ENCODE measurements around the gene LRRC1. TPM values are rescaled to one million over a fixed set of nuclear protein-coding genes. Genes with fewer than 3 reads are reported as not detected.

The LRRC1 gene
- total and polyA plus RNA-seq, 2 of the 8 experiments (the other 6 are each of a cell fraction or from before 2014, with no cell fraction given) = 6.7 to 15.9 TPM

DNA sequence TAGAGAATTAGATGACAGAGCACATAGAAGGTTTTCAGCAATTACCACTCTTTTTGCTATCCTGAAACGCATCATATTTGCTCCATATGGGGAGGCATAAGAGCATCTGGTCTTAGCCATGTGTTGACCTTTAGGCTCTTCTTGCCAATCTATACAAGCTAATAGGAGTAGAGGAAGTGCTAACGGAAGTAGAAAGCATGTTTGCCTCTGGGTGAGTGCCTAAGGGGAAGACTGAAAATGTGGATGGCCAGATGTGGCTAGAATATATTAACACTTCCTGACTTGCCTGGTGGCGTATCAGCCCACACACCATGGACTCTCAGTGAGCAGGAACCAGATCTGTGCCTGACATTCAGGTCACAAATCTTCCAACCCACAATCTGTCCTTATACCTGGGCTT, 136.3 kb downstream of the LRRC1 start (continued):
- TF ChIP-seq CBX8 (IDR thresholded peaks at IDR 0.05; ENCODE audit: borderline replicate concordance, low read depth, low read length) (no peak), TAF1 (IDR thresholded peaks at IDR 0.05; ENCODE audit: low read depth, low read length) (no peak), BCL11A (IDR thresholded peaks at IDR 0.05; ENCODE audit: low read depth in 2 of 2, low read length in 2 of 2) (no peak), HDAC6 (IDR thresholded peaks at IDR 0.05; ENCODE audit: low read depth, low read length) (no peak)
